IPS-20b (cell line): ENCODE results near the gene OSBPL1A.

ENCODE experiments used
- H3K27ac ChIP-seq: one replicate; pipeline ENCODE4 v1.5.1; 2013; ENCODE audit warnings: low read length
- H3K27me3 ChIP-seq: 2 replicates; pipeline ENCODE4 v1.6.1; 2013; ENCODE audit warnings: mild to moderate bottlenecking, low read length, inconsistent platforms; ENCODE audit not compliant: insufficient read depth
- H3K36me3 ChIP-seq: 2 replicates; pipeline ENCODE4 v1.6.1; 2013; ENCODE audit warnings: low read depth, mild to moderate bottlenecking, inconsistent platforms, low read length, moderate library complexity; ENCODE audit not compliant: insufficient read depth
- H3K4me1 ChIP-seq: 2 replicates; pipeline ENCODE4 v1.6.1; 2013; ENCODE audit warnings: mild to moderate bottlenecking, control low read depth, inconsistent platforms, low read length, moderate library complexity; ENCODE audit not compliant: insufficient read depth
- H3K4me3 ChIP-seq: 2 replicates; pipeline ENCODE4 v1.5.1; 2013; ENCODE audit warnings: mild to moderate bottlenecking, low read length, inconsistent platforms
- H3K9ac ChIP-seq: 2 replicates; pipeline ENCODE4 v1.6.1; 2013; ENCODE audit warnings: low read depth, mild to moderate bottlenecking, inconsistent platforms, low read length, moderate library complexity
- H3K9me3 ChIP-seq: 2 replicates; pipeline ENCODE4 v1.6.1; 2013; ENCODE audit warnings: mild to moderate bottlenecking, low read depth, low read length, inconsistent platforms; ENCODE audit not compliant: insufficient read depth

OSBPL1A gene

GRCh38 chr18:24234330-24234729, 163.3 kb downstream of the OSBPL1A start:
- peak overlapping the region; percentile 44 for H3K4me3 ChIP-seq
- no peaks in the 10 kb centered on the region for H3K27me3 ChIP-seq
- H3K4me1 ChIP-seq: peaks cover 19% of the 10 kb centered on the region; the same call in 1 of the 2 replicates

GRCh38 chr18:24232800-24233199, 164.8 kb downstream of the OSBPL1A start:
- H3K27ac ChIP-seq: no peak overlapping the region
- H3K4me1 ChIP-seq: peaks cover 19% of the 10 kb centered on the region; the same call in 1 of the 2 replicates
- H3K36me3 ChIP-seq: peaks cover 29% of the 10 kb centered on the region
- H3K9me3 ChIP-seq: no peaks in the 10 kb centered on the region
- no peaks in the 10 kb centered on the region for H3K27me3 ChIP-seq
- H3K9ac ChIP-seq: no peak overlapping the region
- H3K4me3 ChIP-seq: no peak overlapping the region

More at GRCh38 chr18:24234330-24234729, 163.3 kb downstream of the OSBPL1A start:
- no peaks in the 10 kb centered on the region for H3K9me3 ChIP-seq
- peaks cover 44% of the 10 kb centered on the region for H3K36me3 ChIP-seq
- peak overlapping the region; percentile 38 for H3K27ac ChIP-seq
- H3K9ac ChIP-seq: peak overlapping the region; percentile 52; the same call in 1 of the 2 replicates

GRCh38 chr18:24231773-24232735, 165.6 kb downstream of the OSBPL1A start:
- H3K9me3 ChIP-seq: no peaks in the 10 kb centered on the region
- H3K27me3 ChIP-seq: no peaks in the 10 kb centered on the region
- peaks cover 24% of the 10 kb centered on the region for H3K36me3 ChIP-seq
- H3K4me3 ChIP-seq: no peak overlapping the region
- no peak overlapping the region for H3K9ac ChIP-seq
- H3K27ac ChIP-seq: no peak overlapping the region
- peaks cover 19% of the 10 kb centered on the region; the same call in 1 of the 2 replicates for H3K4me1 ChIP-seq

GRCh38 chr18:24230766-24231165, 166.9 kb downstream of the OSBPL1A start:
- Histone ChIP-seq H3K4me1 (peaks cover 19% of the 10 kb centered on the region; the same call in 1 of the 2 replicates), H3K27me3 (no peaks in the 10 kb centered on the region), H3K9me3 (no peaks in the 10 kb centered on the region), H3K4me3 (no peak overlapping the region), H3K9ac (no peak overlapping the region), H3K27ac (no peak overlapping the region), H3K36me3 (peaks cover 11% of the 10 kb centered on the region)

GRCh38 chr18:24228667-24229041, 169.0 kb downstream of the OSBPL1A start:
- H3K4me3 ChIP-seq: no peak overlapping the region
- H3K36me3 ChIP-seq: peaks cover 18% of the 10 kb centered on the region
- H3K27ac ChIP-seq: no peak overlapping the region
- no peaks in the 10 kb centered on the region for H3K27me3 ChIP-seq
- no peak overlapping the region for H3K9ac ChIP-seq
- H3K4me1 ChIP-seq: peaks cover 10% of the 10 kb centered on the region; the same call in 1 of the 2 replicates
- no peaks in the 10 kb centered on the region for H3K9me3 ChIP-seq

- H3K36me3 ChIP-seq: peaks cover 18% of the 10 kb centered on the region
- no peaks in the 10 kb centered on the region for H3K27me3 ChIP-seq
- peaks cover 8% of the 10 kb centered on the region; the same call in 1 of the 2 replicates for H3K4me1 ChIP-seq
- no peak overlapping the region for H3K9ac ChIP-seq
- H3K9me3 ChIP-seq: no peaks in the 10 kb centered on the region
- H3K4me3 ChIP-seq: no peak overlapping the region
- H3K27ac ChIP-seq: no peak overlapping the region
Measured at GRCh38 chr18:24227977-24228666, 169.5 kb downstream of the OSBPL1A start.

DNA sequence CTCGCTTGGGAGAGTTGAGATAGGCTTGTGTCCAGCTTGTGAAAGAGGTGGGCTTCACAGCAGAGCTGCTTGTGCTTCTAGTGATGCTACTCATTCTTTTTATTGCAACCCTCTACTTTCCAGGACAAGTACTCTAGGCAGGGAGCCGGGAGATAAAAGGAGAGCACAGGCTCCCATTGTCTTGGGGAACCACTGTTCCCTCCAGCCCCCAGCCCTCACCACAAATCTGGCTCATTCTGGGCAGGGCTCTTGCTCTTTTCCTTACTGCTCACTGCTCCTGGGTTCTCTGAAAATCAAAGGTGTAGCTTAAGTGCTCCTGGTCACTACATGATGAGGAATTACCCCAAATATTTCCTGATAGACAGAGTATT, 177.3 kb downstream of the OSBPL1A start:
- no peaks in the 10 kb centered on the region for H3K27me3 ChIP-seq
- no peak overlapping the region for H3K4me3 ChIP-seq
- H3K9ac ChIP-seq: no peak overlapping the region
- peaks cover 9% of the 10 kb centered on the region for H3K4me1 ChIP-seq
- H3K27ac ChIP-seq: no peak overlapping the region
- no peaks in the 10 kb centered on the region for H3K9me3 ChIP-seq
- peaks cover 15% of the 10 kb centered on the region for H3K36me3 ChIP-seq

- Histone ChIP-seq H3K27ac (no peak overlapping the region), H3K36me3 (peaks cover 10% of the 10 kb centered on the region), H3K27me3 (no peaks in the 10 kb centered on the region), H3K4me1 (peaks cover 9% of the 10 kb centered on the region), H3K9me3 (no peaks in the 10 kb centered on the region), H3K9ac (no peak overlapping the region), H3K4me3 (no peak overlapping the region)
Measured at GRCh38 chr18:24219561-24220317, 177.9 kb downstream of the OSBPL1A start.

DNA sequence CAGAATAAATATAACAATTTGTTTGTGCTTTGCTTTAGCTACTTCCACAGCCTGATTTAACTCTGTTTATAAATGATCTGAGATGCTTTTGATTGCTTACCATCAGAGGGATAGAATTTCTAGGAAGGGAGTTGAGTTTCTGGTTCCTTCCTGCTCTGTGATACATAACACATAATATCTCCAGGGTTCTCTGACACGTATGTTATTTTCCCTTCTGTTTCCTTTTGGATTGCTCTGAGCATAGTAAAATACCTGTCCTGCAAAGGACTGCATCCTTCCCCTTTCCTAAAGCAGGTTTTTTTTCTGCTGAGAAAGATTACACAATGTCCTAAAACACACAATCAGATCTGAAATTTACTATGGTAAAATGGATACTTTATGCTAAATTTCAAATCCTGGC, 182.7 kb downstream of the OSBPL1A start:
- Histone ChIP-seq H3K9me3 (no peaks in the 10 kb centered on the region), H3K4me1 (peaks cover 7% of the 10 kb centered on the region), H3K9ac (no peak overlapping the region), H3K36me3 (no peaks in the 10 kb centered on the region), H3K27ac (no peak overlapping the region), H3K27me3 (no peaks in the 10 kb centered on the region), H3K4me3 (no peak overlapping the region)

GRCh38 chr18:24214144-24214543, 183.5 kb downstream of the OSBPL1A start:
- Histone ChIP-seq H3K27ac (no peak overlapping the region), H3K9ac (no peak overlapping the region), H3K4me1 (peaks cover 7% of the 10 kb centered on the region), H3K9me3 (no peaks in the 10 kb centered on the region), H3K4me3 (no peak overlapping the region), H3K36me3 (no peaks in the 10 kb centered on the region), H3K27me3 (no peaks in the 10 kb centered on the region)

GRCh38 chr18:24212939-24213338, 184.7 kb downstream of the OSBPL1A start:
- no peaks in the 10 kb centered on the region for H3K27me3 ChIP-seq
- no peak overlapping the region for H3K27ac ChIP-seq
- no peak overlapping the region for H3K4me3 ChIP-seq
- H3K9ac ChIP-seq: no peak overlapping the region
- H3K9me3 ChIP-seq: no peaks in the 10 kb centered on the region
- no peaks in the 10 kb centered on the region for H3K36me3 ChIP-seq
- H3K4me1 ChIP-seq: peaks cover 16% of the 10 kb centered on the region
